ENCODE data around the gene FRMD4B. TPM values are rescaled to one million over a fixed set of nuclear protein-coding genes. Genes with fewer than 3 reads are reported as not detected.
"Not testable (repeated sequence)": the region's sequence is repeated elsewhere in the genome, so short reads cannot be mapped to it uniquely, and the experiment has no call there.

FRMD4B gene
- total RNA-seq, 4 donors from 2014 or later = 10.5 to 22.0 (median 14.8) TPM

GRCh38 chr3:69323941-69324340 lies 61.9 kb downstream of the FRMD4B start:
- intact Hi-C loops (cut with DNase I) = no loop called here

GRCh38 chr3:69322512-69322911 lies 63.4 kb downstream of the FRMD4B start:
- H3K4me3 ChIP-seq; intact Hi-C loops (cut with DNase I); DNase-seq (ENCODE audit: extremely low spot score); H3K36me3 ChIP-seq; H3K27me3 ChIP-seq; H3K9me3 ChIP-seq; H3K27ac ChIP-seq (replicated peaks in 1 of 4): not testable (repeated sequence)
- H3K4me1 ChIP-seq = peaks cover 0 to 18% (median 12%) of the 10 kb centered on the region in 4 donors
- 94% methylated on average over 4 of the region's 4 CpGs for WGBS

More at GRCh38 chr3:69323941-69324340, 61.9 kb downstream of the FRMD4B start:
- peaks cover 4 to 26% (median 18%) of the 10 kb centered on the region in 4 donors for H3K4me1 ChIP-seq
- TF ChIP-seq CTCF (IDR thresholded peaks at IDR 0.05) (no peak), POLR2A (IDR thresholded peaks at IDR 0.05; ENCODE audit: low read depth) (no peak), EP300 (IDR thresholded peaks at IDR 0.05) (no peak), POLR2AphosphoS5 (IDR thresholded peaks at IDR 0.05) (no peak)
- DNase-seq (ENCODE audit: extremely low spot score) = no peak
- H3K27me3 ChIP-seq = no peaks in the 10 kb centered on the region
- no peak overlapping the region for H3K27ac ChIP-seq (replicated peaks in 1 of 4)
- no peaks in the 10 kb centered on the region for H3K9me3 ChIP-seq
- H3K4me3 ChIP-seq = no peak overlapping the region
- no peaks in the 10 kb centered on the region for H3K36me3 ChIP-seq
- 92% methylated on average over 1 of the region's 1 CpG for WGBS

DNA sequence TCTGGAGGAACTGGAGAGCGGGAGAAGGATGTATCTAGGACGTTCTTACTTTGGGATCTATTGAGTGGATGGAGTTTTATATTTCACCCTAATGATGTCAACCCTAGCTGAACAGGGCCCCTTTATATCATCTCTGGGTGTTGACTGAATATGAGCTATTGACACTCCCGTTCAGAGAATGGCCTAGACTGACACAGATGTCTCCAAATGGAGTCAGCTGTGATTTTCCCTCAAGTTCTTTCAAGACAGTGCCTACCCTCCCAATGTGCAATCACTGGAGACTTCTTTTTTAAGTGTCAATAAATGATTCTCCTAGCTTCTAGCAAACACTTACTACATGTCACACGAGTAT lies 63.8 kb downstream of the FRMD4B start:
- WGBS = 85% methylated on average over 4 of the region's 4 CpGs
- intact Hi-C loops (cut with DNase I) = no loop called here
- no peak overlapping the region for H3K4me3 ChIP-seq
- H3K36me3 ChIP-seq = no peaks in the 10 kb centered on the region
- H3K27ac ChIP-seq (replicated peaks in 1 of 4) = peak overlapping the region in 1 of 4 donors; percentile 42
- DNase-seq (ENCODE audit: extremely low spot score) = no peak
- no peaks in the 10 kb centered on the region for H3K9me3 ChIP-seq
- peaks cover 0 to 18% (median 10%) of the 10 kb centered on the region in 4 donors for H3K4me1 ChIP-seq
- H3K27me3 ChIP-seq = no peaks in the 10 kb centered on the region
- TF ChIP-seq POLR2AphosphoS5 (IDR thresholded peaks at IDR 0.05) (no peak), EP300 (IDR thresholded peaks at IDR 0.05) (no peak)

DNA sequence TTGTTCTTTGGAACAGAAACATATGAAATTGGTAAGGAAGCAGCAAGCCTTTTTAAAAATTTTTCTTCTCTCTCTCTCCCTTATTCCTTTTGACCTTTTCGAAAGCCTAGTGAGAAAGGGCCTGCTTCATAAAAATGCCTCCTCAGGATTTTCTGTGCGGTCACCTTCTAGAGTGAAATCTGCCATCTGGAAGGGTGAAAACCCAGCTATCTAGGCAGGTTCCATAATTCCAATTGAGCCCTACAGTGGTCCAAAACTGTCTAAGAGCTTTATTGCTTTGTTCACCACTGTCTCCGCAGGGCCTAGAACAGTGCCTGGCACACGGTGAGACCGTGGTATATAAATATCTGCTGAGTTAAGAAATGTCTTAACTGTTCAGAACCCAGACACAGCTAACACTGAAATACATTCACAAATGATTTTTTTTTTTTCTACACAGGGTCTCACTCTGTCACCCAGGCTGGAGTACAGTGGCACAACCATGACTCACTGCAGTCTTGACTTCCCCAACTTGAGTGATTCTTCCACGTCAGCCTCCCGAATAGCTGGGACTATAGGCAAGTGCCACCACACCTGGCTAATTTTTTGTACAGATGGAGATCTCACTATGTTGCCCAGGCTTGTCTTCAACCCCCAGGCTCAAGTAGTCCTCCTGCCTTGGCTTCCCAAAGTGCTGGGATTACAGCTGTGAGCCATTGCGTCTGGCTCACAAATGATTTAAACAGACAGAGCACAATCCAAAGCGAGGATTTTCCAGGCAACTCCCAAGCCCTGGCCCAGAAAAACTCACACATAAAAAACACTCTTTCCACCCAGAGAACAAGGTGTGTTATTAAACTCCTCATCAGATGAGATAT lies 64.4 kb downstream of the FRMD4B start:
- DNase-seq (ENCODE audit: extremely low spot score) = no peak
- Histone ChIP-seq H3K27me3 (no peaks in the 10 kb centered on the region), H3K27ac (replicated peaks in 1 of 4) (peak overlapping the region; percentile 8 to 49 (median 34)), H3K9me3 (no peaks in the 10 kb centered on the region), H3K4me3 (no peak overlapping the region), H3K36me3 (no peaks in the 10 kb centered on the region), H3K4me1 (peaks cover 0 to 15% (median 4%) of the 10 kb centered on the region in 4 donors)
- intact Hi-C loops (cut with DNase I) = no loop called here
- 79% methylated on average over 9 of the region's 9 CpGs for WGBS
- no peak for TF ChIP-seq POLR2A (IDR thresholded peaks at IDR 0.05; ENCODE audit: low read depth)
- TF ChIP-seq POLR2AphosphoS5 (IDR thresholded peaks at IDR 0.05) = no peak
- TF ChIP-seq CTCF (IDR thresholded peaks at IDR 0.05) = no peak
- TF ChIP-seq EP300 (IDR thresholded peaks at IDR 0.05) = no peak

DNA sequence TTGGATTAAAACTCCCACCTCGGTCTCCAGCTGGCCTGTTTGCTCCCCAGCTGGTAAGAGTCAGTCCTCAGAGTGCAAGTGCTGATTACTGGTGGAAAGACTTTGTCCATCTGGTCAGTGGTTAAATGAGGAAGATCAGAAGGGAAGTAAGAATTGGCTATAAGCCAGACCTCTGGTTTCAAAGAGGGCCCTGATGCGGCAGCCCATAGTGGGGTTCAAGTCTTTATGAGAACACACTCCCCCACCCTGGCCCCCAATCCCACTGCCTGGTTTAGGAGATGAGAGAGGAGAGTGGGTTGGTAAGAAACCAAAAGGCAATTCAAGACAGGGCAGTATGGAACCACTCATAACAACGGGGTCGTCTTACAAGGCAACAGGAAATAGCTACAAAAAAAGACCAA lies 65.0 kb downstream of the FRMD4B start:
- intact Hi-C loops (cut with DNase I) = no loop called here
- TF ChIP-seq CTCF (IDR thresholded peaks at IDR 0.05) = no peak
- peak in 1 of 2 donors; percentile 66 for TF ChIP-seq POLR2AphosphoS5 (IDR thresholded peaks at IDR 0.05)
- Histone ChIP-seq H3K4me1 (peaks cover 0 to 11% (median 3%) of the 10 kb centered on the region in 4 donors), H3K4me3 (no peak overlapping the region), H3K27ac (replicated peaks in 1 of 4) (peak overlapping the region; percentile 8 to 49 (median 34)), H3K9me3 (no peaks in the 10 kb centered on the region), H3K36me3 (no peaks in the 10 kb centered on the region), H3K27me3 (no peaks in the 10 kb centered on the region)
- no peak for DNase-seq (ENCODE audit: extremely low spot score)
- WGBS = 54% methylated on average over 4 of the region's 4 CpGs

Measured in esophagus muscularis mucosa (tissue), 4 donors.